ENCODE measurements around the gene MLLT3. TPM values are rescaled to one million over a fixed set of nuclear protein-coding genes. Genes with fewer than 3 reads are reported as not detected.
A peak's percentile ranks its signal among the peaks of the same experiment; 100 is the strongest.

Gene MLLT3
- total RNA-seq, 1 experiment from 2014 or later: 50.7 TPM

DNA sequence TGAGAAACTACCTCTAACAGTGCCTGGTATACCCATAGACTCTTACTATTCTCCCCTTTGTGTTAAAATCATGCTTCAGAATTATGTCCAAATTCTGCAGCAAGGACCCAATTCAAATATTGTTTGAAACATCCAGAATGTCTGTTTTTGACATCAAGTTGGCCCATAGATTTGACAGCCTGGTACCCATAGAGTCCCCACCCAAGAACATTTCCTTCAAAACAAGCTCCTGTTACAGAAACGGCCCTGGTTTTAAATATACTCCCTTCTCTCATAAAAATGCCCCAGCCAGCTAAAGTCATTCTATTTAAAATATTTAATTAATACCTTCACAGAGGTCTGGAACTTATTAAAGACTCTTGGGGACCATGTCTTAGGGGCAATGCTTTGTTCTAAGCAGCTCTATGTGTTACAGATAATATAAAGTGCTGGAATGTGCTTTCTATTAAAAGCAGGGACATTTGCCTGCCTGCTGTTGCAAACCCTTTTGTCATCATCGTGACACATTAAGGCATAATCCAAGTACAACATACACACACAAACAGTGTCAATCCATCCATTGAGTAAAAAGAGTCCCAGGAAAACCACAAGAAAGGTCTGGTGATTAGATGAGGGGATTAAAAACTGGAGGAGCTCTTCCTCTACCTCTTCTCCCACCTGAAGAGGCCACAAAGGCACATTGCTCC, 321.7 kb downstream of the MLLT3 start:
- DNase-seq: no peak
- Histone ChIP-seq H3K36me3 (no peaks in the 10 kb centered on the region), H3K9me3 (no peaks in the 10 kb centered on the region), H3K4me3 (no peak overlapping the region), H3K27me3 (peaks cover 24% of the 10 kb centered on the region)

DNA sequence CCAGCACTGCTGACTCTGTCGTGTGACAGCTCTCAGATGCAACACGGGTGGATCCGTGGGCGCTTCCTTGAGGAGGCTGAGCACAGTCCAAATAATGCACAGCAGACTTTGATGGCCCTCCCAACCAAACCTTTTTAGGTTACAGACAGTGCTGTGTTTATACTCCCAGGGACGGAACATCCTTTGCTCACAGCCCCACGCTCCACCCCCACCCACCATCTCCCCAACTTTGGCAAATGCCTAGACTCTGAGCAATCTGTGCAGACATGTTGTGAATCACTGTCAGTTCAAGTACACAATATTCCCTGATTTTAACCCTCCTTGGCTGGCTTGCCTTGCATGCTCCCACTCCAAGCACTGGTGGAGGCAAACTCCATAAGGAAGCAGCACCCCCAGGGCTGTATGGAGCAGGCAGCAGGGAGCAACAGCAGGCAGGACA, 324.6 kb downstream of the MLLT3 start:
- H3K36me3 ChIP-seq: no peaks in the 10 kb centered on the region
- no peak overlapping the region for H3K4me3 ChIP-seq
- H3K9me3 ChIP-seq: no peaks in the 10 kb centered on the region
- peaks cover 12% of the 10 kb centered on the region for H3K27me3 ChIP-seq
- peak; percentile 61 for DNase-seq

DNA sequence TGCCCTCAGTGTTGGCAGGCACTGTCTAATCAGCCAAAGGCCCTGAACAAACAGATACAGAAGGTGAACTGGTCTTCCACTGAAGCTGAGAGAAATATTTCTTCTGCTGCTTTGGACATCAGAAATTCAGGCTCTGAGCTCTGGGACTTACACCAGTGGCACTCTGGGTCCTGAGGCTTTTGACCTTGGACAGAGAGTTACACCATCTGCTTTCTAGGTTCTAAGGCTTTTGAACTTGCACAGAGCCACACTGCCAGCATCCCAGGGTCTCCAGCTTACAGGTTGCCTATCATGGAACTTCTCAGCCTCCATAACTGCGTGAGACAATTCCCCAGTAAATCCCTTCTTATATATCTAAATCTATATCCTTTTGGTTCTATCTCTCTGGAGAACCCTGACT, 326.7 kb downstream of the MLLT3 start:
- DNase-seq: no peak
- H3K9me3 ChIP-seq: no peaks in the 10 kb centered on the region
- 0 out of 2 replicates have a peak, but pooled peaks cover under 1% of the 10 kb centered on the region for H3K27me3 ChIP-seq
- H3K4me3 ChIP-seq: no peak overlapping the region
- no peaks in the 10 kb centered on the region for H3K36me3 ChIP-seq

DNA sequence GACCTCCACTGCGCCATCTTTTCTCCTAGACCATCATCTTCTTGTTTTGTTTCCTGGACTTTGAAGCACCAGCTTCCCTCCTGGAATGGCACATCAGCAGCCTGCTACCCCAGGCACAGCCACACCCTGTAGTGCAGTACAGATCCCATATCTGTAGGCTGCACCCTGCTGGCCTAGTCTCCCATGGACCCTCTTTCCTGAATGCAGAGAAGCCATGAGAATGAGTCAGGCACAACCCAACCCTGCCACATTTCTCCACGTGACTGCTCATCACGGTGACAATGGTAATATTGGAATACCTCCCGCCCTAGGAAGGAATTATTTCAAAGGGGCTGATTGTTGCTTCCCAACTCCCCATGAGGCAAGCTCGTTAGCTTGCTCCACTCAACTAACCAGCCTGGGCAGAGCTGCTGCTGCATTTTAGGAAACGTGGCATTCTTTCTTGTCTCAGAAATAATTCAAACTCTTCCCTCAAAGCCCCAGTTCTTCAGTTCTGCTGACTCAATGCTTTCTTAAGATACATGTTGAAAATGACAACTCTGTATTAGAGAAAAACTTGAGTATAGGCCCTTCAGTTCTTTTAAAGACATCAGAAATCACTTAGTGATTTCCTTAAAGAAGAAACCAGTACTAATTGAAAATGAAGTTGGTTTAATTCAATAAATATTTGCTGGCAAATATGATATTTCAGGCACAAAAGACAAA, 328.1 kb downstream of the MLLT3 start:
- Histone ChIP-seq H3K4me3 (no peak overlapping the region), H3K36me3 (no peaks in the 10 kb centered on the region), H3K9me3 (no peaks in the 10 kb centered on the region), H3K27me3 (no peaks in the 10 kb centered on the region)
- no peak for DNase-seq

DNA sequence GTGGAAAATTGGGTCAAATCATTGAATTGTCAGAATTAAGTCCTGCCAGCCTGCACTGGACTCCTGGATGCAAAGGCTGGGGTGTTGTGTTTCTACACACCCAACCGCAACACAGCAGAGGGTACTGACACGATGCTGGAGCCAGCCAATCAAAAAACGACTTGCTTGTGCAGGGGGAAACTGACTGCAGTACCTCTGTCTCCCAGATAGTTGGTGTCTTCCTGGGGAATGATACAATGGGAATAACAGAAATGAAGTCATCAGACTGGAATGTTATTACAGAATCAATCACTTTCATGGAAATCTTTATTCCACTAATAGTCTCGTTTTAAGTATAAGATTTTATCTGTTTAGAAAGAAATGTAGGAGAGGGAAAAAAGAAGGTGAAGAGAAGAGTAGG, 330.3 kb downstream of the MLLT3 start:
- Histone ChIP-seq H3K36me3 (no peaks in the 10 kb centered on the region), H3K4me3 (no peak overlapping the region), H3K9me3 (peaks cover 2% of the 10 kb centered on the region; the same call in 1 of the 2 replicates), H3K27me3 (peaks cover 2% of the 10 kb centered on the region; the same call in 1 of the 2 replicates)
- DNase-seq: peak; percentile 81

Other genes with a start within 250 kb of the MLLT3 start
- gene FOCAD, start 61.8 kb upstream of the MLLT3 start, total RNA-seq (2014; rRNA removed; shearing (Covaris generic); ENCODE audit: low replicate concordance): 82.1 and 95.4 TPM in 2 replicates

All from MG63 (cell line).